Measurements from ENCODE around the gene AMOT. TPM values are rescaled to one million over a fixed set of nuclear protein-coding genes. Genes with fewer than 3 reads are reported as not detected.
"Not testable (repeated sequence)": the region's sequence is repeated elsewhere in the genome, so short reads cannot be mapped to it uniquely, and the experiment has no call there.

Gene AMOT
- total RNA-seq, 3 donors from 2014 or later (not counting 1 experiment from before 2014, with no cell fraction given), result 7.1 to 15.8 (median 9.3) TPM

DNA sequence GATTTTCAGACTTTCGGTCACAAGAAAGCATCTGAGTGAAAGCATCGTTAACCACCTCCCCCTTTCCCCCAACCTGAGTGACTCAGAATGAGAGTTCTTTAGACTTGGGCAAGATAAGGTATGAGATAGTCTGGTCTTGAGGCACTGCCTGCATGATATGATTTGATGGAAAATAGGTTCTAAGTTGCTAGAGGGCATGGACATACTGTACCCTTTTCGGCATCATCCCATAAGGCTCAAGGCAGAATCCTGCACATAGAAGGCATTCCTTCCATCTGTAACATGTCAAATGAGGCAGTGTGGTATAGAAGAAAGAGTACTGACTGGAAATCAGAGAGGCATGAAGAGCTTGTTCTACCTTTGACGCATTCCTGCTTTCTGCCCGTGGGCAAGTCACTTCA is 16.8 kb upstream of the AMOT start:
- intact Hi-C loops (cut with micrococcal nuclease), result no loop called here
- Mint-ChIP-seq H3K4me3 (no peak overlapping the region), H3K9me3 (no peaks in the 10 kb centered on the region)

DNA sequence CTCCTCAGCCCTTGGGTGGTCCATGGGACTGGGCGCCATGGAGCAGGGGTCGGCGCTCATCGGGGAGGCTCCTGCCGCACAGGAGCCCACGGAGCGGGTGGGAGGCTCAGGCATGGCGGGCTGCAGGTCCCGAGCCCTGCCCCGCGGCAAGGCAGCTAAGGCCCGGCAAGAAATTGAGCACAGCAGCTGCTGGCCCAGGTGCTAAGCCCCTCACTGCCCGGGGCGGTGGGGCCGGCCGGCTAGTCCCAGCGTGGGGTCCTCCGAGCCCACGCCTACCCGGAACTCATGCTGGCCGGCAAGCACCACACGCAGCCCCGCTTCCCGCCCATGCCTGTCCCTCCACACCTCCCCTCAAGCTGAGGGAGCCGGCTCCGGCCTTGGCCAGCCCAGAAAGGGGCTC is 14.3 kb upstream of the AMOT start:
- H3K9me3 Mint-ChIP-seq; H3K27ac ChIP-seq (ENCODE audit: low read length); H3K4me3 Mint-ChIP-seq; H3K27me3 ChIP-seq (ENCODE audit: control insufficient read depth, insufficient read depth, low read length); H3K4me1 ChIP-seq (ENCODE audit: control insufficient read depth, insufficient read depth, low read length); DNase-seq; ATAC-seq; intact Hi-C loops (cut with micrococcal nuclease); H3K4me3 ChIP-seq (ENCODE audit: low read length); H3K36me3 Mint-ChIP-seq; H3K9me3 ChIP-seq (ENCODE audit: control insufficient read depth, insufficient read depth, low read length); H3K27ac Mint-ChIP-seq; H3K36me3 ChIP-seq (ENCODE audit: control insufficient read depth, insufficient read depth, low read length): not testable (repeated sequence)
- H3K27me3 Mint-ChIP-seq (ENCODE audit: low read depth in 2 of 2), result peaks cover 12 to 52% of the 10 kb centered on the region in 2 donors
- H3K4me1 Mint-ChIP-seq, result peaks cover 21 to 24% of the 10 kb centered on the region in 2 donors
- WGBS (ENCODE audit: insufficient coverage), result 97% methylated on average over 20 of the region's 26 CpGs

More for the DNA sequence above, 16.8 kb upstream of the AMOT start:
- no peak for TF ChIP-seq CTCF (IDR thresholded peaks at IDR 0.05)
- 89% methylated on average over 3 of the region's 5 CpGs for WGBS (ENCODE audit: insufficient coverage)
- DNase-seq, result no peak
- Mint-ChIP-seq H3K36me3 (no peaks in the 10 kb centered on the region), H3K27ac (no peak overlapping the region), H3K27me3 (ENCODE audit: low read depth in 2 of 2) (peaks cover 12 to 32% of the 10 kb centered on the region in 2 donors), H3K4me1 (peaks cover 0 to 2% of the 10 kb centered on the region in 2 donors)
- no peak for ATAC-seq
- no peaks in the 10 kb centered on the region for H3K27me3 ChIP-seq (ENCODE audit: control insufficient read depth, insufficient read depth, low read length)
- H3K4me3 ChIP-seq (ENCODE audit: low read length), result no peak overlapping the region
- no peaks in the 10 kb centered on the region for H3K4me1 ChIP-seq (ENCODE audit: control insufficient read depth, insufficient read depth, low read length)
- no peaks in the 10 kb centered on the region for H3K36me3 ChIP-seq (ENCODE audit: control insufficient read depth, insufficient read depth, low read length)
- H3K9me3 ChIP-seq (ENCODE audit: control insufficient read depth, insufficient read depth, low read length), result no peaks in the 10 kb centered on the region
- no peak overlapping the region for H3K27ac ChIP-seq (ENCODE audit: low read length)

- 100% methylated on average over 1 of the region's 3 CpGs for WGBS (ENCODE audit: insufficient coverage)
Measured at GRCh38 chrX:112852851-112853250, 12.2 kb upstream of the AMOT start.

GRCh38 chrX:112851806-112852205 is 11.2 kb upstream of the AMOT start:
- no peak overlapping the region for H3K4me3 ChIP-seq (ENCODE audit: low read length)
- H3K27ac ChIP-seq (ENCODE audit: low read length), result no peak overlapping the region
- Mint-ChIP-seq H3K4me3 (peak overlapping the region; percentile 47), H3K36me3 (no peaks in the 10 kb centered on the region), H3K27me3 (ENCODE audit: low read depth in 2 of 2) (peaks cover 8 to 46% of the 10 kb centered on the region in 2 donors), H3K4me1 (peaks cover 21 to 29% of the 10 kb centered on the region in 2 donors), H3K9me3 (no peaks in the 10 kb centered on the region), H3K27ac (no peak overlapping the region)
- intact Hi-C loops (cut with micrococcal nuclease), result no loop called here
- no peaks in the 10 kb centered on the region for H3K36me3 ChIP-seq (ENCODE audit: control insufficient read depth, insufficient read depth, low read length)
- ATAC-seq, result peak in 2 of 3 donors; percentile 31 to 55
- DNase-seq, result peak in 1 of 2 donors; percentile 2
- H3K9me3 ChIP-seq (ENCODE audit: control insufficient read depth, insufficient read depth, low read length), result no peaks in the 10 kb centered on the region
- TF ChIP-seq CTCF (IDR thresholded peaks at IDR 0.05), result no peak
- WGBS (ENCODE audit: insufficient coverage), result 8% methylated on average over 4 of the region's 4 CpGs
- H3K4me1 ChIP-seq (ENCODE audit: control insufficient read depth, insufficient read depth, low read length), result peaks cover 7% of the 10 kb centered on the region
- H3K27me3 ChIP-seq (ENCODE audit: control insufficient read depth, insufficient read depth, low read length), result no peaks in the 10 kb centered on the region

More at GRCh38 chrX:112852851-112853250, 12.2 kb upstream of the AMOT start:
- Mint-ChIP-seq H3K9me3 (no peaks in the 10 kb centered on the region), H3K36me3 (no peaks in the 10 kb centered on the region), H3K4me3 (no peak overlapping the region), H3K27ac (no peak overlapping the region), H3K27me3 (ENCODE audit: low read depth in 2 of 2) (peaks cover 12 to 54% of the 10 kb centered on the region in 2 donors), H3K4me1 (peaks cover 21 to 29% of the 10 kb centered on the region in 2 donors)
- intact Hi-C loops (cut with micrococcal nuclease), result no loop called here
- no peak for TF ChIP-seq CTCF (IDR thresholded peaks at IDR 0.05)
- no peak overlapping the region for H3K27ac ChIP-seq (ENCODE audit: low read length)
- DNase-seq, result no peak
- no peaks in the 10 kb centered on the region for H3K36me3 ChIP-seq (ENCODE audit: control insufficient read depth, insufficient read depth, low read length)
- ATAC-seq, result no peak
- peaks cover 7% of the 10 kb centered on the region for H3K4me1 ChIP-seq (ENCODE audit: control insufficient read depth, insufficient read depth, low read length)
- H3K4me3 ChIP-seq (ENCODE audit: low read length), result no peak overlapping the region
- H3K27me3 ChIP-seq (ENCODE audit: control insufficient read depth, insufficient read depth, low read length), result no peaks in the 10 kb centered on the region
- H3K9me3 ChIP-seq (ENCODE audit: control insufficient read depth, insufficient read depth, low read length), result no peaks in the 10 kb centered on the region
